Measurements from ENCODE around the gene LTBP1.

LTBP1 gene

DNA sequence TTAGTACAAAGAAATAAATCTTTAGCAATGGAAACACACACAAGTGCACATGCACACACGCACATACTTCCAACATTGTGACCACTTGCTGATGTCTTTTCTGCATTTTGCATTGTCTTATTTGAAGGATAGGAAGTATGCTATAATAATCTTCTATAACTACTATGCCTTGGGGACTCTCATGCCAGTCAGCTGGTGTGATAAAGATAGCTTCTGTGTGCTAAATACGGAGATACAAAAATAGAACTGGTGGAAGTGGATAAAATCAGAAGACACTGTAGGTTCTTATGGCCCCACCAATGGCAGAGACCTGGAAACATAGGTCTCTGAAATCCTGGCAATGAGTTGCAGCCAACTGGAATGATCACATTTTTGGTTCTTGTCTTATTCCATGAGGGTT is 498.2 kb downstream of the LTBP1 start:
- no peak for DNase-seq

- DNase-seq, result no peak
Measured at GRCh38 chr2:33448220-33448899, 501.6 kb downstream of the LTBP1 start.
